HL-60 (cell line): ENCODE results near the gene NDUFA6.

Source experiments
- DNase-seq, 2 experiments: peaks; one replicate each; pipeline ENCODE4 v3.0.0-alpha.2; 2010 to 2020; ENCODE audit warnings: low read depth in 1 of 2, low spot score in 1 of 2
- H3K27ac ChIP-seq: fragments of 250-450 bp; sonication (Bioruptor Pico); replicated peaks from 2 replicates; pipeline ENCODE4 v1.5.1; 2020; ENCODE audit warnings: mild to moderate bottlenecking, moderate library complexity
- H3K27me3 ChIP-seq: fragments of 250-450 bp; sonication (Bioruptor Pico); 2 replicates; pipeline ENCODE4 v1.5.1; 2021; ENCODE audit warnings: mild to moderate bottlenecking, moderate library complexity; ENCODE audit not compliant: insufficient read depth, poor library complexity, severe bottlenecking
- H3K4me3 ChIP-seq: replicated peaks from 2 replicates; pipeline ENCODE4 v1.5.1; 2011; ENCODE audit warnings: mild to moderate bottlenecking, control low read depth, low read length; ENCODE audit not compliant: insufficient read depth
- CTCF ChIP-seq: IDR thresholded peaks from one replicate; pipeline ENCODE4 v1.5.1; 2011; ENCODE audit warnings: low read length, control low read depth, inconsistent platforms; ENCODE audit not compliant: insufficient read depth
- GABPA ChIP-seq: IDR thresholded peaks from 2 replicates; pipeline ENCODE4 v1.6.1; 2012; ENCODE audit warnings: low read depth
- POLR2AphosphoS5 ChIP-seq: IDR thresholded peaks from 2 replicates; pipeline ENCODE4 v1.6.1; 2012; ENCODE audit warnings: low read depth
- SPI1 ChIP-seq: IDR thresholded peaks from 2 replicates; pipeline ENCODE4 v1.6.1; 2012; ENCODE audit warnings: low read depth, mild to moderate bottlenecking, borderline replicate concordance
- TF ChIP-seq, protein P1 (sequence below): IDR thresholded peaks from 2 replicates; pipeline ENCODE4 v1.6.1; 2012; ENCODE audit warnings: low read depth; ENCODE audit not compliant: insufficient replicate concordance

The NDUFA6 gene

GRCh38 chr22:42056757-42057511 lies 33.6 kb downstream of the NDUFA6 start:
- H3K27me3 ChIP-seq, result no peaks in the 10 kb centered on the region
- H3K27ac ChIP-seq, result no peak overlapping the region
- no peak for DNase-seq
- no peak overlapping the region for H3K4me3 ChIP-seq
- TF ChIP-seq, protein P1, sequence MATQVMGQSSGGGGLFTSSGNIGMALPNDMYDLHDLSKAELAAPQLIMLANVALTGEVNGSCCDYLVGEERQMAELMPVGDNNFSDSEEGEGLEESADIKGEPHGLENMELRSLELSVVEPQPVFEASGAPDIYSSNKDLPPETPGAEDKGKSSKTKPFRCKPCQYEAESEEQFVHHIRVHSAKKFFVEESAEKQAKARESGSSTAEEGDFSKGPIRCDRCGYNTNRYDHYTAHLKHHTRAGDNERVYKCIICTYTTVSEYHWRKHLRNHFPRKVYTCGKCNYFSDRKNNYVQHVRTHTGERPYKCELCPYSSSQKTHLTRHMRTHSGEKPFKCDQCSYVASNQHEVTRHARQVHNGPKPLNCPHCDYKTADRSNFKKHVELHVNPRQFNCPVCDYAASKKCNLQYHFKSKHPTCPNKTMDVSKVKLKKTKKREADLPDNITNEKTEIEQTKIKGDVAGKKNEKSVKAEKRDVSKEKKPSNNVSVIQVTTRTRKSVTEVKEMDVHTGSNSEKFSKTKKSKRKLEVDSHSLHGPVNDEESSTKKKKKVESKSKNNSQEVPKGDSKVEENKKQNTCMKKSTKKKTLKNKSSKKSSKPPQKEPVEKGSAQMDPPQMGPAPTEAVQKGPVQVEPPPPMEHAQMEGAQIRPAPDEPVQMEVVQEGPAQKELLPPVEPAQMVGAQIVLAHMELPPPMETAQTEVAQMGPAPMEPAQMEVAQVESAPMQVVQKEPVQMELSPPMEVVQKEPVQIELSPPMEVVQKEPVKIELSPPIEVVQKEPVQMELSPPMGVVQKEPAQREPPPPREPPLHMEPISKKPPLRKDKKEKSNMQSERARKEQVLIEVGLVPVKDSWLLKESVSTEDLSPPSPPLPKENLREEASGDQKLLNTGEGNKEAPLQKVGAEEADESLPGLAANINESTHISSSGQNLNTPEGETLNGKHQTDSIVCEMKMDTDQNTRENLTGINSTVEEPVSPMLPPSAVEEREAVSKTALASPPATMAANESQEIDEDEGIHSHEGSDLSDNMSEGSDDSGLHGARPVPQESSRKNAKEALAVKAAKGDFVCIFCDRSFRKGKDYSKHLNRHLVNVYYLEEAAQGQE, result no peak
- no peak for TF ChIP-seq GABPA
- no peak for TF ChIP-seq CTCF
- TF ChIP-seq SPI1, result no peak
- TF ChIP-seq POLR2AphosphoS5, result no peak

- H3K4me3 ChIP-seq, result no peak overlapping the region
- TF ChIP-seq POLR2AphosphoS5 (no peak), GABPA (no peak), CTCF (no peak), SPI1 (no peak)
- TF ChIP-seq, protein P1, result no peak
- no peaks in the 10 kb centered on the region for H3K27me3 ChIP-seq
- no peak overlapping the region for H3K27ac ChIP-seq
- no peak for DNase-seq
These were observed 37.8 kb downstream of the NDUFA6 start for GRCh38 chr22:42052765-42053164.

DNA sequence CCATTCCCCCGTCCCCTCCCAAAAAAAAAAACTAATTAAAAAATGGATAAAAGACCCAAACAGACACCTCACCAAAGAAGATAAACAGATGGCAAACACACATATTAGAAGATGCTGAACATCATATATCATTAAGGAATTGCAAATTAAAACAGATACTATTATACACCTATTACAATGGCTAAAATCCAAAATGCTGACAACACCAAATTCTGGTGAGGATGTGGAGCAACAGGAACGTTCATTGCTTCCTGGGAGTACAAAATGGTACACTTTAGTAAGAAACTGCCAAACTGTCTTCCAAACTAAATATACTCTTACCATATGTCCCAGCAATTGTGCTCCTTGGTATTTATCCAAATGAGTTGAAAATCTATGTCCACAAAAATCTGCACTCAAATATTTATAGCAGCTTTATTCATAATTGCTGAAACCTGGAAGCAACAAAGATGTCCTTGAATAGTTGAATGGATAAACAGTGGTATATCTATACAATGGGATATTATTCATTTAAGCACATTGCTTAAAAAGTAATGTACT lies 39.9 kb downstream of the NDUFA6 start:
- H3K27me3 ChIP-seq, result no peaks in the 10 kb centered on the region
- no peak overlapping the region for H3K27ac ChIP-seq
- no peak for DNase-seq
- TF ChIP-seq CTCF (no peak), GABPA (no peak), POLR2AphosphoS5 (no peak), SPI1 (no peak)
- TF ChIP-seq, protein P1, result no peak
- H3K4me3 ChIP-seq, result no peak overlapping the region
